H9 (cell line): ENCODE results near the gene IPO9. TPM values are rescaled to one million over a fixed set of nuclear protein-coding genes. Genes with fewer than 3 reads are reported as not detected.

Experiments
- DNase-seq: peaks from one replicate; pipeline ENCODE4 v3.0.0-alpha.2; 2017
- H2AFZ ChIP-seq: one replicate; pipeline ENCODE4 v1.6.1; 2013; ENCODE audit warnings: mild to moderate bottlenecking, low read length, control low read depth, moderate library complexity
- H2AK5ac ChIP-seq: 2 replicates; pipeline ENCODE4 v1.6.1; 2013; ENCODE audit warnings: low read length, control low read depth, mixed read lengths; ENCODE audit not compliant: insufficient read length
- H2BK120ac ChIP-seq: one replicate; pipeline ENCODE4 v1.6.1; 2013; ENCODE audit warnings: low read depth, mild to moderate bottlenecking, low read length, control low read depth, inconsistent platforms; ENCODE audit not compliant: poor library complexity, severe bottlenecking
- H2BK12ac ChIP-seq: 2 replicates; pipeline ENCODE4 v1.6.1; 2013; ENCODE audit warnings: low read length, control low read depth, mixed read lengths, low read depth; ENCODE audit not compliant: insufficient read length
- H2BK15ac ChIP-seq: 2 replicates; pipeline ENCODE4 v1.6.1; 2013; ENCODE audit warnings: low read depth, low read length, control low read depth
- H2BK20ac ChIP-seq: one replicate; pipeline ENCODE4 v1.6.1; 2013; ENCODE audit warnings: low read depth, mild to moderate bottlenecking, low read length, control low read depth, inconsistent platforms; ENCODE audit not compliant: poor library complexity, severe bottlenecking
- H2BK5ac ChIP-seq: 2 replicates; pipeline ENCODE4 v1.6.1; 2013; ENCODE audit warnings: low read length, control low read depth, mixed read lengths; ENCODE audit not compliant: insufficient read length
- H3K14ac ChIP-seq: 2 replicates; pipeline ENCODE4 v1.6.1; 2013; ENCODE audit warnings: low read length, control low read depth; ENCODE audit not compliant: insufficient read depth
- H3K18ac ChIP-seq: 2 replicates; pipeline ENCODE4 v1.6.1; 2013; ENCODE audit warnings: low read depth, mild to moderate bottlenecking, mixed read lengths, low read length, control low read depth; ENCODE audit not compliant: insufficient read length
- H3K23ac ChIP-seq: 2 replicates; pipeline ENCODE4 v1.6.1; 2013; ENCODE audit warnings: low read length, control low read depth, mixed read lengths, low read depth; ENCODE audit not compliant: insufficient read length
- H3K23me2 ChIP-seq: 2 replicates; pipeline ENCODE4 v1.6.1; 2013; ENCODE audit warnings: low read depth, mild to moderate bottlenecking, mixed read lengths, low read length, control low read depth; ENCODE audit not compliant: insufficient read length, poor library complexity, severe bottlenecking
- H3K27ac ChIP-seq: 2 replicates; pipeline ENCODE4 v1.5.1; 2013; ENCODE audit warnings: low read length, control low read depth, mixed read lengths, low read depth; ENCODE audit not compliant: insufficient read length
- H3K27me3 ChIP-seq: 2 replicates; pipeline ENCODE4 v1.6.1; 2013; ENCODE audit warnings: low read length, control low read depth, inconsistent platforms; ENCODE audit not compliant: insufficient read depth
- H3K4ac ChIP-seq: 2 replicates; pipeline ENCODE4 v1.6.1; 2013; ENCODE audit warnings: low read depth, mild to moderate bottlenecking, control low read depth, inconsistent platforms, low read length, moderate library complexity
- H3K4me1 ChIP-seq: 2 replicates; pipeline ENCODE4 v1.6.1; 2013; ENCODE audit warnings: low read length, control low read depth, inconsistent platforms; ENCODE audit not compliant: insufficient read depth
- H3K4me2 ChIP-seq: 2 replicates; pipeline ENCODE4 v1.6.1; 2013; ENCODE audit warnings: low read length, control low read depth, mixed read lengths; ENCODE audit not compliant: insufficient read length, insufficient read depth
- H3K56ac ChIP-seq: 2 replicates; pipeline ENCODE4 v1.6.1; 2013; ENCODE audit warnings: low read depth, mild to moderate bottlenecking, mixed read lengths, low read length, control low read depth; ENCODE audit not compliant: insufficient read length
- H3K79me1 ChIP-seq: 2 replicates; pipeline ENCODE4 v1.6.1; 2013; ENCODE audit warnings: low read depth, mild to moderate bottlenecking, moderate library complexity, low read length, control low read depth, inconsistent platforms; ENCODE audit not compliant: insufficient read depth, poor library complexity, severe bottlenecking
- H3K79me2 ChIP-seq: 2 replicates; pipeline ENCODE4 v1.6.1; 2013; ENCODE audit warnings: low read length, control low read depth, inconsistent platforms; ENCODE audit not compliant: insufficient read depth
- H3K9ac ChIP-seq: 2 replicates; pipeline ENCODE4 v1.6.1; 2013; ENCODE audit warnings: low read length, control low read depth, mixed read lengths; ENCODE audit not compliant: insufficient read length; ENCODE audit errors: extremely low read depth
- H3K9me3 ChIP-seq: one replicate; pipeline ENCODE4 v1.6.1; 2013; ENCODE audit warnings: low read depth, low read length, inconsistent platforms; ENCODE audit not compliant: control insufficient read depth
- H3T11ph ChIP-seq: one replicate; pipeline ENCODE4 v1.6.1; 2013; ENCODE audit warnings: mild to moderate bottlenecking, low read length, control low read depth, inconsistent platforms
- H4K20me1 ChIP-seq: one replicate; pipeline ENCODE4 v1.6.1; 2013; ENCODE audit not compliant: control insufficient read depth, insufficient read length, insufficient read depth
- H4K5ac ChIP-seq: 2 replicates; pipeline ENCODE4 v1.6.1; 2013; ENCODE audit warnings: low read depth, mild to moderate bottlenecking, mixed read lengths, low read length, control low read depth; ENCODE audit not compliant: insufficient read length
- H4K8ac ChIP-seq: replicated peaks from 2 replicates; pipeline ENCODE4 v1.6.1; 2013; ENCODE audit warnings: low read length, control low read depth, mixed read lengths, low read depth; ENCODE audit not compliant: insufficient read length
- H4K91ac ChIP-seq: 2 replicates; pipeline ENCODE4 v1.6.1; 2013; ENCODE audit warnings: low read depth, mild to moderate bottlenecking, moderate library complexity, mixed read lengths, low read length, control low read depth; ENCODE audit not compliant: insufficient read length
- H3K27ac Mint-ChIP-seq, 3 experiments: 2 replicates in 2 of 3; 3 replicates in 1 of 3; pipeline ENCODE4 v1.8.0; 2020 to 2021; ENCODE audit warnings: mixed read lengths in 3 of 3, mild to moderate bottlenecking in 1 of 3, moderate library complexity in 1 of 3
- H3K27me3 Mint-ChIP-seq: 2 replicates; pipeline ENCODE4 v1.8.0; 2021; ENCODE audit warnings: low read depth, mild to moderate bottlenecking, moderate library complexity, mixed read lengths
- H3K36me3 Mint-ChIP-seq, 3 experiments: 2 replicates in 2 of 3; 3 replicates in 1 of 3; pipeline ENCODE4 v1.8.0; 2020 to 2021; ENCODE audit warnings: low read depth in 3 of 3, mixed read lengths in 3 of 3; ENCODE audit not compliant: insufficient read depth in 1 of 3
- H3K4me1 Mint-ChIP-seq, 2 experiments: 2 replicates each; pipeline ENCODE4 v1.8.0; 2020; ENCODE audit warnings: mixed read lengths in 2 of 2
- H3K4me3 Mint-ChIP-seq, 2 experiments: 2 replicates in 1 of 2; 3 replicates in 1 of 2; pipeline ENCODE4 v1.8.0; 2020 to 2021; ENCODE audit warnings: mild to moderate bottlenecking in 2 of 2, mixed read lengths in 2 of 2, moderate library complexity in 1 of 2
- H3K9me3 Mint-ChIP-seq, 2 experiments: 2 replicates in 1 of 2; 3 replicates in 1 of 2; pipeline ENCODE4 v1.8.0; 2020; ENCODE audit warnings: mild to moderate bottlenecking in 2 of 2, mixed read lengths in 2 of 2, moderate library complexity in 1 of 2
- CTCF ChIP-seq: fragments of 200-600 bp; sonication (generic); conservative IDR thresholded peaks from 3 replicates; pipeline ENCODE4 v1.8.0; 2021; ENCODE audit warnings: antibody characterized with exemption, mild to moderate bottlenecking
- WGBS: extraction: QIAGEN DNeasy Blood & Tissue Kit; methylation state at CpG from one replicate; pipeline ENCODE4 v1.1.7; 2013; ENCODE audit warnings: missing lambda C conversion rate, low lambda C conversion rate, mixed read lengths; ENCODE audit not compliant: insufficient read length; ENCODE audit errors: extremely low coverage; 5-methylcytosine and 5-hydroxymethylcytosine counted together
- total RNA-seq: library from RNA; stranded (reverse); gene quantifications from 2 replicates; pipeline ENCODE4 v1.2.1, GENCODE V29; 2021

The IPO9 gene
- total RNA-seq, 1 experiment from 2014 or later = 104 TPM

- peaks cover 35% of the 10 kb centered on the region for H3K79me2 ChIP-seq
- H3K9me3 ChIP-seq = no peaks in the 10 kb centered on the region
- no peak overlapping the region for H3K9ac ChIP-seq
- no peak overlapping the region for H2BK120ac ChIP-seq
- H2BK12ac ChIP-seq = no peak overlapping the region
- H3K36me3 Mint-ChIP-seq = peaks cover 4 to 11% (median 4%) of the 10 kb centered on the region in 3 experiments; a peak in 6 of 7 replicates
- H3K9me3 Mint-ChIP-seq = no peaks in the 10 kb centered on the region
- no peak overlapping the region for H2AK5ac ChIP-seq
- no peak overlapping the region for H3K56ac ChIP-seq
- no peak overlapping the region for H3T11ph ChIP-seq
- no peak overlapping the region for H3K4me2 ChIP-seq
- H4K91ac ChIP-seq = no peak overlapping the region
- no peak for TF ChIP-seq CTCF
- peaks cover 35 to 44% of the 10 kb centered on the region in 2 experiments for H3K4me1 Mint-ChIP-seq
- no peak overlapping the region for H2BK15ac ChIP-seq
- H4K5ac ChIP-seq = no peak overlapping the region
- H3K79me1 ChIP-seq = peaks cover 4% of the 10 kb centered on the region
- H3K27ac ChIP-seq = no peak overlapping the region
- H2BK20ac ChIP-seq = no peak overlapping the region
- H4K8ac ChIP-seq = no peak overlapping the region
- H3K27ac Mint-ChIP-seq = peak overlapping the region in 1 of 3 experiments; percentile 4; a peak in 2 of 7 replicates
- no peak for DNase-seq
- H3K4ac ChIP-seq = no peak overlapping the region
- no peak overlapping the region for H2AFZ ChIP-seq
- WGBS = no CpG with 5 or more reads among the region's 16 CpGs
- no peak overlapping the region for H2BK5ac ChIP-seq
- no peak overlapping the region for H3K18ac ChIP-seq
- H4K20me1 ChIP-seq = no peaks in the 10 kb centered on the region
- peak overlapping the region; percentile 96 to 99 for H3K4me3 Mint-ChIP-seq
- H3K4me1 ChIP-seq = 0 out of 2 replicates have a peak, but pooled peaks cover 3% of the 10 kb centered on the region
- no peaks in the 10 kb centered on the region for H3K27me3 ChIP-seq
- no peak overlapping the region for H3K23ac ChIP-seq
- H3K23me2 ChIP-seq = no peaks in the 10 kb centered on the region
- no peaks in the 10 kb centered on the region; the same call in none of the 2 replicates for H3K27me3 Mint-ChIP-seq
- H3K14ac ChIP-seq = no peak overlapping the region
Measured at GRCh38 chr1:201828217-201828819, 639 bp upstream of the IPO9 start.
